DLD1 (cell line): ENCODE measurements around the gene EOLA1.
"Not testable (repeated sequence)": the region's sequence is repeated elsewhere in the genome, so short reads cannot be mapped to it uniquely, and the experiment has no call there.

Experiments
- in situ Hi-C: cut with HindIII; loops from 2 replicates; pipeline ENCODE4 v1.10.0; 2017; ENCODE audit warnings: low sequenced_read_pairs

The EOLA1 gene

DNA sequence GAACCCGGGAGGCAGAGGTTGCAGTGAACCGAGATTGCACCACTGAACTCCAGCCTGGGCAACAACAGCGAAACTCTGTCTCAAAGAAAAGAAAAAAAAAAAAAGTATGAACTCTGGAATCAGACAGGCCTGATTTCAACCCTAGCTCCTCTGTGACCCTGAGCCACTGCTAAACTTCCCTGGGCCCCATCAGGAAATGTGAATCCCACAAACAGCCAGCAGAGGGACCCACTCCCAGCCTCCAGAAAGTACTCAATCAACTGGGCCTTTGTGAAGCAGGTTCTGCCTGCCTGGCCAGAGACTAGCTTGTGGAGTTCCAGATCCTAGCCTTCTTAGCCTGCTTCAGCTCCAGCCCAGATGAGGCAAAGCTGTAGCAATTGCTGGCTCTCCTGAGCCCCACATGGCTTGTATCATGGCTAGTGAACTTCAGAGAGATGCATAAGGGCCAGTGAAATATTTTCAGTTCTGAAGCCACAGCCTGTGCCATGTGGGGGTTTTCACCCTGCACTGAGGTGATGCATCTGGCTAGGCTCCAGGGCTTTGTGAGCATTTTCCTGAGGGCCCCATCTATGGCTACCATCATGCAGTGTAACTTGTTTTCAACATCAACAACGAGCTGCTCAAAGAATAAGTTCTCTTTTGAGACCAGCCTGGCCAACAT is 28.5 kb upstream of the EOLA1 start:
- in situ Hi-C loops, result loop anchor here (25.0 kb wide), 1 partner anchor 125 kb away; the partner anchor contains the start of gene TMEM185A

DNA sequence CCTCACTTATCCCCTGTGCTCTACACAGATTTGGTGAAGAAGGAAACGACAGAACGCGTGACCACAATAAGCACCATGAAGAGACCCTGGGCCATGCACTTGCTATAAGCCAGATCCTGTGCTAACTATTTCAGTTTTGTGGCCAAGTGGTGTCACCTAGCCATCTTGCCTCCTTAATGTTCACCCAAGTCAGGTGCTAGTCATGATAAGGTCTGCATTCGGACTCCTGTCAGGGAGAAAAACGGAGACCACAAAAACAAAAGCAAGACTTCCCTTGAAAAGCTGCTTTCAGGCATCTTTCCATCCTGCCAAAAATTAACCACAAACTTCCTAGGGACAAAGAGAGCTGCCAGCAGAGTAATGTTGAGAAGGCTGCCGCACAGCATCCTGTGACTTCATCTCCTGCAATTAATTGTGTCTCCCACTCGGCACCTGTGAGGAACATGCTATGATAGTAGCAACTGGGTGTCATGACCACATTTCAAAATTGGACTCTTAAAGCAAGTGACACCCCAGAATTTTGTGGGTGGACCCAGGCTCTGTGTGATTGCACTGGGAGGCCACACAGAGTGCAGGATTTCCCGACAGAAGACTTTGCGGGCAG is 26.9 kb upstream of the EOLA1 start:
- in situ Hi-C loops, result loop anchor here (25.0 kb wide), 1 partner anchor 123 kb away; the partner anchor contains the start of gene TMEM185A

DNA sequence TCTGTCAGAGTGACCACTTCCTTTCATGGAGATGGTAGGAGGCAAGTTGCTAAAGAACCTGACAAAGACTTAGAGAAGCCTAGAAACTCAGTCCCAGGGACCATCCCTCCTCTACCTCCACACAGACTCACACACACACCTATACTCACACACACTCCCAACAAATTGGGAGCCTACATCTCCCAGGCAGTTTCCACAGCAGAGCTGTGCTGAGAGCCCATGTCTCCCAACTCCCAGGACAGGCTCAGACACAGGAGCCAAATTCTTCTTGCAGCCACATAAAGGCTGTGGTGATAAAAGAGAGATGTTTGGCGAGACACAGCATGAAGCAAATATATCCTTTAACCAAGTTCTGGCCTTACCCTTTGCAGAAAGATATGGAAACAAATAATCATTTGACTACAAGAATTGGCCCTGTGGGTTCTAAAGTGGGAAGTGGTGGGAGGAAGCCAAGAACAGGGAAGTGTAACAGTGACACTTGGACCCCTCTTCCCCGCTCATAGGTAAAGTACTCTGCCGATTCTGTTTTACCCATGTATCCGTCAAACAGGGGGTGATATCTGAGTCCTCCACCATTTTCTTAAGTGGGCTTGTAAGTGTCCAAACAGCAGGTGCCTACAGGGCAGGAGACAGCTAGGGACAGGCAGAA is 24.7 kb upstream of the EOLA1 start:
- in situ Hi-C loops, result loop anchor here (25.0 kb wide), 1 partner anchor 121 kb away; the partner anchor contains the start of gene TMEM185A

DNA sequence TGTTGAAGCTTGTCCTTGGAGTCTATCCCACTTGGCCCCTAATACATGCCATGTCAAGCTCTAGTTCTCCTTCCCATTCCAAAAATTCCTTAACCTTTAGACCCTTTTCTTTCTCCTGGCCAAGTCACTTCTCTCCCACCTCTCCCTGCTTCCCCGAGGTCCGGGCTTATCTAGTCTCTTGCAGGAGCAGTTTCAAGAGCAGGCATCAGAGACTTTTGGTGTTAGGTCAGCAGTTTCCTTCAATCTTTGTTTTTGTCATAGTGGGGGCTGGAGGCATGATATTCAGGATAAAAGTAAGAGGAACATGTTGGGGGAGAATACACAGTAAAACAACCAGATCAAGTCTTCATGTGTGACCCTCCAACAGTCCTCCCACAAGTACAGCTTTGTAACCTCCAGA is 24.2 kb upstream of the EOLA1 start:
- in situ Hi-C loops, result loop anchor here (25.0 kb wide), 1 partner anchor 121 kb away; the partner anchor contains the start of gene TMEM185A

DNA sequence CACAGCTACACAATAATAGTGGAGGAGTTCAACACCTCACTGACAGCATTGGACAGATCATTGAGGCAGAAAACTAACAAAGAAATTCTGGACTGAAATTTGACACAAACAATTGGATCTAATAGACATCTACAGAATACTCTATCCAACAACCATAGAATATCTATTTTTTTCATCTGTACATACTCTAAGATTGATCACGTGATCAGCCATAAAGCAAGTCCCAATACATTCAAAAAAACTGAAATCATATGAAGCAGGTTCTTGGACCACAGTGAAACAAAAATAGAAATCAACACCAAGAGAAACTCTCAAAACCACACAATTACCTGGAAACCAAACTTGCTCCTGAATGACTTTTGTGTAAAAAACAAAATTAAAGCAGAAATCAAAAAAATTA is 23.5 kb upstream of the EOLA1 start:
- in situ Hi-C loops, result loop anchor here (25.0 kb wide), 1 partner anchor 120 kb away; the partner anchor contains the start of gene TMEM185A

DNA sequence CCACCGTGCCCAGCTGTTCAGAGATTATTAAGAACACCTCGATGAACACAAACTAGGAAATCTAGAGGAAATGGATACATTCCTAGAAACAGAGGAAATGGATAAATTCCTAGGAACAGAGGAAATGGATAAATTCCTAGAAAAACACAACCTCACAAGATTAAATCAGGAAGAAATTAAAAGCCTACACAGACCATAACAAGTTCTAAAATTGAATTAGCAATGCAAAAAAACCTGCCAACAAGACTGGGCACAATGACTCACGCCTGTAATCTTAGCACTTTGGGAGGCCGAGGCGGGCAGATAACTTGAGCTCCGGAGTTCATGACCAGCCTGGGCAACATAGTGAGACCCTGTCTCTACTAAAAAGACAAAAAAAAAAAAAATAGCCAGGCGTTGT is 22.6 kb upstream of the EOLA1 start:
- in situ Hi-C loops, result loop anchor here (25.0 kb wide), 1 partner anchor 119 kb away; the partner anchor contains the start of gene TMEM185A

DNA sequence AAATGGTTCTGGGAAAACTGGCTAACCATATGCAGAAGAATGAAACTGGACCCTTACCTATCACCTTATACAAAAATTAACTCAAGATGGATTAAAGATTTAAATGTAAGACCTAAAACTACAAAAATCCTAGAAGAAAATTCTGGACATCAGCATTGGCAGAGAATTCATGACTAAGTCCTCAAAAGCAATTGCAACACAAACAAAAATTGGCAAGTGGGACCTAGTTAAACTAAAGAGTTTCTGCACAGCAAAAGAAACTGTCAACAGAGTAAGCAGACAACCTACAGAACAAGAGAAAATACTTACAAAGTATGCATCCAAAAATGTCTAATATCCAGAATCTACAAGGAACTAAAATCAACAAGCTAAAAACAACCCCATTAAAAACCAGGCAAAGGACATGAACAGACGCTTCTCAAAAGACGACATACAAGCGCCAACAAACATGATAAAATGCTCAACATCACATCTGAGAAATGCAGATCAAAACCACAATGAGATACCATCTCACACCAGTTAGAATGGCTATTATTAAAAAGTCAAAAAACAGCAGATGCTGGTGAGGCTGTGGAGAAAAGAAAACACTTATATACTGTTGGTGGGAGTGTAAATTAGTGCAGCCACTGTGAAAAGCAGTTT is 20.1 kb upstream of the EOLA1 start:
- in situ Hi-C loops, result loop anchor here (25.0 kb wide), 1 partner anchor 117 kb away; the partner anchor contains the start of gene TMEM185A

DNA sequence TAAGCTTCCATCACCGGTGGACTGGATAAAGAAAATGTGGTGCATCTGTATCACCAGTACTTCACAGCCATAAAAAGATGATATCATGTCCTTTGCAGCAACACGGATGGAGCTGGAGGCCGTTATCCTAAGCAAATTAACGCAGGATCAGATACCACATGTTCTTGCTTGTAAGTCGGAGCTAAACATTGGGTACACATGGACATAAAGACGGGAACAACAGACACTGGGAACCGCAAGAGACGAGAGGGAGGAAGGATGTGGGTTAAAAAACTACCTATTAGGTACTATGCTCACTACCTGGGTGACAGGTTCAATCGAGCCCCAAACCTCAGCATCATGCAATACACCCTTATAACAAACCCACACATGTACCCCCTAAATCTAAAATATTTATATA is 19.4 kb upstream of the EOLA1 start:
- in situ Hi-C loops, result loop anchor here (25.0 kb wide), 1 partner anchor 116 kb away; the partner anchor contains the start of gene TMEM185A

DNA sequence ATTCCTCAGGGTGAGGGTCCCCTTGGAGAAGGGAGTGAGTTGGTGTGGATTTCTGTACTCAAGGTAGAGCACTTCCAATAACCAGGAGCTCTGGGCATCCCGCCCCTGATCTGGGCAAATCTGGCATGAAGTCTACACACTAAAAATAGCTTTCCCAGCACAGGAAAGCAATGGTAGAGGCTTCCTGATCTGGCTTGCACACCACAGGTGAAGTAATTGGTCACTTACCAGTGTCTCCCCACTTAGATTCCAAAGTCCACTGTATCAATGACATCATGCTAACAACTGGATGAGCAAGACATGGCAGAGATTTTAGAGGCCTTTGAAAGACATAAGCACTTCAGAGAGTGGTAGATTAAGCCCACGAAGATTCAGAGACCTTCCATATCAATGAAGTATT is 17.9 kb upstream of the EOLA1 start:
- in situ Hi-C loops, result loop anchor here (25.0 kb wide), 1 partner anchor 114 kb away; the partner anchor contains the start of gene TMEM185A

DNA sequence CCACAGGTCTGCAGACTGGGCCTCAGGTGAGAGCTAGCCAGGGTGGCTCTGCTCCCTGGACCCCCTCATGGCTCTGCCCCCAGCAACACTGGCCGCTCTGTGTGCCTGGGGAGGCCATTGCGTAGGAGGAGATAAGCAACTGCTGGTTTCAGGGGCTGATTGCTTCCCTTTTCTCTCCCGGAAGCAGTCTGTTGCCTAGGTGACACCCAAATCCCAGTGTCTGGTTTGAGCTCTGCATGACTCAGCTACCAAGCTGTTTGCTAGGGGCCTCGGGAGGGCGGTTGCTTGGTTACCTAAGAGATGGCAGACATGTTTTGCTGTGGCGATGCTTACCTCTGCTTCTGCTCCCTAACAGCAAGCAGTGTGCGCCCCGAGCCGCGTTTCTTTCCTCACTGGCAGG is 15.4 kb upstream of the EOLA1 start:
- in situ Hi-C loops, result not testable (repeated sequence)

DNA sequence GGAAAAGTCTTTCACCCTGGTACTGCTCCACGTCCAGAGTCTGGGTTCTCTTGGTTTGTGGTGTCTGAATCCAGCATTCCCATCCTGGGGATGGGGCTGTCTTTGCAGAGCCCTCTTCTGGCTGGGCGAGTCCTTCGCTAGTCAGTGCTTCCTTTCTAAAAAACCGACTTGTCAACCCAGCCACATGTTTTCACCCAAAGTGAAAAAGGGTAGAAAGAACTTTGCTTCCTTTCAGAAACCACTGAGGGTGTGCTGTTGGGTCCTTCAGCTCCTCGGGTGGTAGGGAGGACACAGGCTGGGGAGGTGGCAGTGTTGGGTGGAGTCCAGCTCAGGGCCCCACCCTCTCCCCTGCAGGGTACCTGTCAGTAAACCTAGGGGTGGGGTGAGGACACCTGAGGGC is 14.9 kb upstream of the EOLA1 start:
- in situ Hi-C loops, result not testable (repeated sequence)

DNA sequence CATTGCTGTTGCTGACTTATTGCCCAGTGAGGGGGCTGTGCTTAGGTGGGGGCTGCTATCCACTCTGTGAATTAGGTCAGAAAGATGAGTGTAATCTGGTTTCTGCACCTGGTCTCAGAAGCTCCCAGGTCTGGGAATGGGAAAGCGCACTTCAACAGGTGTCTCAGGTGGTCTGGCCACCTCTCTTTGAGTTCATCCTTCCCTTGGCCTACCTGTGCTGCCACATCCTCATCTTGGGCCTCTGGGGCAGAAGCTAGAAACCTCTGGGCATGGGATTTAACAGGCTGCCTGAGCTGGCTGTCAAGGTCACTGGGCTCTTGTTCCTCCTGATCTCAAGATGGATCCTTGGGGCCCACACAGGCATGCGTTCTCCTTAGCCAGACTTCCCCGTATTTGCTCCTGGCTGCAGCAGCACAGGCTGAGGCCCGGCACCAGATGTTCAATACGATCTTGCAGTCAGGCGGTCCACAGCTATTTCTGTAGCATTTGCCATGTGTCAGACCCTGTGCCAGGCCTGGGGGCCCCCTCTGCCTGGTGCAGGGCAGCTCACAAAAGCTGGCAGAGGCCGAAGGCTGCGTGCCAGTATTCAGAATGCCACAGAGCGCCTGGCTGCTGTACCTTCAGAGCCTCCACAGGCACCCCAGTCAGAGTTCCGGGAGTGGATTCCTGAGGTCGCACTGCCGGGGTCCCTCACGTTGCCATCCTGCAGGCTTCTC is 14.3 kb upstream of the EOLA1 start:
- in situ Hi-C loops, result not testable (repeated sequence)

DNA sequence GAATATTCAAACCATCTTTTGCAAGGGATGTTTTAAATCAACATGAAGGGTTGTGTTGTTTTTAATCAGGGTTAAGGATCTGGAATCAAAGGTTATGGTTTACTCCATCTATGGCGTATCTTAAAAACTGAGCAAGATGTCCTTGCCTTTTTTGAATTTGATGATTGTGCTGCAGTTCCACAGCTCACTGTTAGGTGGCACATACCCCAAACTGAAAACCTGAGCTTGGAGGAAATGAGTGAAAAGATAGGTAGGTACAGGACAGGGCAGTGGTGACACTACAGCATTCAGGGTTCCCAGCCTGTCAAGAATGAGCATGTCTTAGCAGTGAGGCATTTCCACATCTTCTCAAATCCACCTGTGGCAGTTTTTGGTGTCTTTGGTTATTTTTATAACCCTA is 13.1 kb upstream of the EOLA1 start:
- in situ Hi-C loops, result no loop called here

DNA sequence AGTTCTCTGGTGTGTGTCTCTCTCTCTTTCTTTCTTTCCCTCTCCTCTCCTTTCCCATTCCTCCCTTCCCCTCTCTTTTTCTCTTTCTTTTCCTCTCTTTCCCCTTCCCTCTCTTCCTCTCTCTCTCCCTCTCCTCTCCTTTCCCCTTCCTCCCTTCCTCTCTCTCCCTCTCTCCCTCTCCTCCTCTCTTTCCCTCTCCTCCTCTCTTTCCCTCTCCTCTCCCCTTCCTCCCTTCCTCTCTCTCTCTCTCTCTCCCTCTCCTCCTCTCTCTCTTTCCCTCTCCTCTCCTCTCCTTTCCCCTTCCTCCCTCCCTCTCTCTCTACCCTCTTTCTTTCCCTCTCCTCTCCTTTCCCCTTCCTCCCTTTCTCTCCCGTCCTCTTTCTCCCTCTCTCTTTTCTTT is 12.4 kb upstream of the EOLA1 start:
- in situ Hi-C loops, result no loop called here

DNA sequence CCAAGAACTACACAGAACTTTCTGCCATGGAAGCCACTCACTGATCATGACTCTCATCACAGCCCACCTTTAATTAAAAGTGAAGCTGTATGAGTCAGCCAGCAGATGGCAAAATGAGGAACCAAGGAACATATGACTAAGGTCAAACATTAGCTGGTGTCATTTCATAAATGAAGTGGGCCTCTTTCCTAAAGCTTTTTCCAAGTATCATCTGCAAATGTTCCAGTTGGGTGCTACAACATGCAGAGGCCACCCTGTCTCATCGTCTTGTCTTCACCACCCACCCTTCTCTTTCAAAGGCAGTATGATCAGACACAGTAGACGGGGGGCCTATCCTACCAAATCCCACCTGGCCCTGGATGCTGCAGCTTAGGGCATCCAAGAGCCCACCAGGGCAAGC is 9.2 kb upstream of the EOLA1 start:
- in situ Hi-C loops, result no loop called here

DNA sequence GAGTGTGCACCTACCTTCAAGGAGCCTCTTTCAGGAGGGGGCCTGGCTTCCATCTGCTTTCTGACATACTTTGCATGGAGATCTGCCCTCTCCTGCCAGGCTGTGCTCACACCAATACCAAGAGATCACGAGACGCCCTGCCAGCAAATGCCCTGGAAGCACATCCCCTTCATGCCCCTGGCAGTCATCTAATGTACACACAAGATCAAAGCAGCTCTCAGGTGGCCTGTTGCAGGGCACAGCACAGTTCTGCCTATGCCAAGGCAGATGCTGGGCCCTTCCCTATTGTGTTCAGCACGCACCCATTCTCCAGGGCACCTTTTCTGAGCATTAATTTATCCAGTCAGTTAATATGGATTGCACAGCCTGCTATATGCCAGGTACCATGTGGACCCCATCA is 7.9 kb upstream of the EOLA1 start:
- in situ Hi-C loops, result not testable (repeated sequence)

DNA sequence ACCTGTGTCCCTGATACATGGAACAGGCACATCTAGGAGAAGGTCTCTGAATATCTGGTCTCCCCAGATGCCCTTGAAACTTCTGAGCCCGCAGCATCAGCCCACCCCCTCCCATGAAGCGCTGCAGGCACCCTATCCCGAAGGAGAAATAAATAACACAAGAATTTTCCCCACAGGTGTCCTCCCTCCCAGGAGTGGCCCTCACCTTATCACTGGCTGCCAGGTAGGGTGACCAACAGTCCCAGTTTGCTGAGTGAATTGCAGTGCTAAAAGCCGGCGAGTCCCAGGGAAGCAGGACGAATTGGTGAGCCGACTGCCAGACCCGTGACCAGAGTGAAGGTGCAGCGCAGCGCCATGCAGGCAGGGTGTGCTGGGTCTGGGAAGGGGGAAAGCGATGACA is 6.8 kb upstream of the EOLA1 start:
- in situ Hi-C loops, result not testable (repeated sequence)

DNA sequence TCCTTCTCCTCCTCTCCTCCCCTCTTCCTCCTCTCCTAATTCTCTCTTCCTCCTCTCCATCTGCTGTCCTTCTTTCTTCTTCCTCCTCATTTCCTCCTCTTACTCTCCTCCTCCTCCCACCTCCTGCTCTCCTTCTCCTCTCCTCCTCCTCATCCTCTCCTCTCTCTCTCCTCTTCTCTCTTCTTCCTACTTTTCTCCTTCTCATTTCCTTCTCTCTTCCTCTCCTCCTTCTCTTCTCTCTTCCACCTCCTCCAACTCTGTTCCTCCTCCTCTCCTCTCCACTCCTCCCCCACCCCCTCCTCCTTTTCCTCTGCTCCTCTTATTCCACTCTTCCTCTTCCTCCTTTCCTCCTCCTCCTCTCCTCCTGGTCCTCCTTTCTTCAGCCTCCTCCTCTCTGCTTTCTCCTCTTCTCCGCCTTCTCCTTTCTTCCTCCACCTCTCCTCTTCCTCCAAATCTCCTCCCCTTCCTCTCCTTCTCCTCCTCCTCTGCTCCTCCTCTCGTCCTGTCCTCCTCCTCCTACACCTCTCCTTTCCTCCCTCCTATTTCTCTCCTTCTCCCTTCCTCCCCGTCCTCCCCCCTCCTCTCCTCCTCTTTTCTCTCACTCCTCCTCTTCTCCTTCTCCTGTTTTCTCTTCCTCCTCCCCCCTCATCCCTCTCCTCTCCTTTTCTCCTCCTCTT is 5.7 kb upstream of the EOLA1 start:
- in situ Hi-C loops, result not testable (repeated sequence)

DNA sequence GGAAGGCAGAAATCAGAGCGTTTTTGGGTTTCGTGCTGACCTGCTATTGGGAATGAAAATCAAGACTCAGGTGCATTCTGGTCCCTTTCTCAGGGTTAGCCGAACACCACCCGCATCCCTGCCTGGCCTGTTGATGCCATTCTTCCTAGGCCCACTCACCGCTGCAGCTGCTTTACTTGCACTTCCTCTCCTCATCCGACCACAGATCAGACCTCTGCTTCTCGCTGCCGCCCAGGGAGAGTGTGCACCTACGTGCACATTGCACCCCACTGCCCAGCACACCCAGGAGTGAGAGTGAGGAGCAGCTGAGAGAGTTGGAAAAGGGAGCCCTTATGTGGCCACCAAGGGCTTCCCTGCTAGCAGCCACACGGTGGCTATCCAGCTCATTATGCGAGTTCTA is 3.3 kb upstream of the EOLA1 start:
- in situ Hi-C loops, result not testable (repeated sequence)
